ENCODE data around the gene EVL. TPM values are rescaled to one million over a fixed set of nuclear protein-coding genes. Genes with fewer than 3 reads are reported as not detected.
"Not testable (repeated sequence)": the region's sequence is repeated elsewhere in the genome, so short reads cannot be mapped to it uniquely, and the experiment has no call there.

The EVL gene
- total RNA-seq, 1 experiment from 2014 or later = 21.7 TPM

GRCh38 chr14:100159865-100160533 is 94.8 kb downstream of the EVL start:
- no peak for DNase-seq (ENCODE audit: low read depth)

- no peak for DNase-seq (ENCODE audit: low read depth)
These were observed 95.3 kb downstream of the EVL start for GRCh38 chr14:100160534-100160916.

- DNase-seq (ENCODE audit: low read depth) = no peak
These were observed 100.2 kb downstream of the EVL start for GRCh38 chr14:100165376-100165775.

- DNase-seq (ENCODE audit: low read depth) = no peak
These were observed 100.7 kb downstream of the EVL start for GRCh38 chr14:100165831-100166440.

DNA sequence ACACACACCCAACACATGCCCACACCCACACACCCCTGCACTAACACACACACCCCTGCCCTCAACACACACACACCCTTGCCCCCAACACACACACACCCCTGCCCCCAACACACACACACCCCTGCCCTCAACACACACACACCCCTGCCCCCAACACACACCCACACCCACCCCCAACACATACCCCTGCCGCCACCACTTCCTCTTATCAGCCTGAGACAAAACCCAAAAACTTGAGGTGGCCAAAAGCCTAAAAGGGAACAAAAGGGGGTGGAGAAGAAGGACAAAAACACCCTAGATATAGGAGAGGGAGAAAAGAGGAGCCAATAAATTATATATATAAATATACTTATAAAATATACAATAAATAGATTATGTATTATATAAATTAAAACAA is 103.3 kb downstream of the EVL start:
- DNase-seq (ENCODE audit: low read depth) = no peak

DNA sequence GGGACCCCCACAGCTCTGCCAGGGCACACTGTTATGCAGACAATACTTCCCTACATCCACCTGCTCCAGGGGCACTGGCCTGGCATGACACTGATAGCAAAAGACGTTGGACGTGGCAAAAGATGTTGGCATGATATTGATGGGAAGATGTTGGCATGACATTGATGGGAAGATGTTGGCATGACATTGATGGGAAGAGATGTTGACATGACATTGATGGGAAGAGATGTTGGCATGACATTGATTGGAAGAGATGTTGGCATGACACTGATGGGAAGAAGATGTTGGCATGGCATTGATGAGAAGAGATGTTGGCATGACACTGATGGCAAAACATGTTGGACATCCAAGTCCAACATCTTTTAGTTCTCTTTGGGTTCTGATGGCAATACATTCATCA is 105.7 kb downstream of the EVL start:
- no peak for DNase-seq (ENCODE audit: low read depth)

DNA sequence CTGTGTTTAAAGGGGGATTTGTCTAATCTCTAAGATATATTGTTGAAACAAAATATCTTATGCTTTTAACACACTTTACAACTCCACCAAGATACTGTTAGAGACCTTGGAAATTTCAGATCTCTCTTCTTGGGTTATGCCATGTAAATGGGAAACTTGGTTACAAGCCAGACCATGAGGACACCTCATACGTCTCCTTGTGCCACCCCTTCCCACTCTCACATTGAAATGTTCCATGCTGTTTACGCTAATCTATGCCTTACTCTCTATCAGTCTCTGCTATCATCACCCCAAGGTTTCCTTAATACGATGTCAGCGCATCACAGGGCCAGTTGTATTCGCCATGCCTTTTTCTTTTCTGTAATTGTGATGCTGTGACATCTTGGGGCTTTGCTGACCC is 107.6 kb downstream of the EVL start:
- DNase-seq (ENCODE audit: low read depth) = no peak

DNA sequence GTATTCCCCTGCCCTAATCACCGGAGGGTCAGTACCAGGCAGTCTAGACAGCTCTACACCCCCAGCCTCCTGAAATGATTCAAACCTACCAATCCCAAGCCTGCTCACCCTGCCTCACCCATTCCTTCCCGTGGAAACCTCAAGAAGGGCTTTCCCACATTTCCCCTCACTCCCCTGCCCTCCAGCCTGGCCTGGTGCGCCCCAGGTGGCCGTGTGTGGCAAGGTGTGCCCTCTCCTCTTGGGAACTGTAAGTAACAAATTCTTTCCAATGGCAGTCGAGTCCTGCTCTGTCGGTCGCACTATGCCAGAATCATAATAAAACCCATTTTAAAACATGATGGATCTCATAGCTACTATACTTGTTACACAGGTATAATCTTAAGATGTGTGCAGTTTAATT is 108.1 kb downstream of the EVL start:
- no peak for DNase-seq (ENCODE audit: low read depth)

- no peak for DNase-seq (ENCODE audit: low read depth)
These were observed 111.6 kb downstream of the EVL start for GRCh38 chr14:100176811-100177327.

- DNase-seq (ENCODE audit: low read depth) = no peak
These were observed 113.5 kb downstream of the EVL start for GRCh38 chr14:100178691-100179090.

DNA sequence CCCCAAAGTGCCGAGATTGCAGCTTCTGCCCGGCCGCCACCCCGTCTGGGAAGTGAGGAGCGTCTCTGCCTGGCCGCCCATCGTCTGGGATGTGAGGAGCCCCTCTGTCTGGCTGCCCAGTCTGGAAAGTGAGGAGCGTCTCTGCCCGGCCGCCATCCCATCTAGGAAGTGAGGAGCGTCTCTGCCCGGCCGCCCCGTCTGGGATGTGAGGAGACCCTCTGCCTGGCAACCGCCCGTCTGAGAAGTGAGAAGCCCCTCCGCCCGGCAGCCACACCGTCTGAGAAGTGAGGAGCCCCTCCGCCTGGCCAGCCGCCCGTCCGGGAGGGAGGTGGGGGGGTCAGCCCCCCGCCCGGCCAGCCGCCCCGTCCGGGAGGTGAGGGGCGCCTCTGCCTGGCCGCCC is 115.4 kb downstream of the EVL start:
- not testable (repeated sequence) for DNase-seq (ENCODE audit: low read depth)

- not testable (repeated sequence) for DNase-seq (ENCODE audit: low read depth)
These were observed 116.8 kb downstream of the EVL start for GRCh38 chr14:100181876-100182551.

GRCh38 chr14:100187247-100187833 is 122.1 kb downstream of the EVL start:
- DNase-seq (ENCODE audit: low read depth) = no peak

- no peak for DNase-seq (ENCODE audit: low read depth)
These were observed 123.3 kb downstream of the EVL start for GRCh38 chr14:100188392-100189030.

GRCh38 chr14:100190126-100190525 is 124.9 kb downstream of the EVL start:
- no peak for DNase-seq (ENCODE audit: low read depth)

DNA sequence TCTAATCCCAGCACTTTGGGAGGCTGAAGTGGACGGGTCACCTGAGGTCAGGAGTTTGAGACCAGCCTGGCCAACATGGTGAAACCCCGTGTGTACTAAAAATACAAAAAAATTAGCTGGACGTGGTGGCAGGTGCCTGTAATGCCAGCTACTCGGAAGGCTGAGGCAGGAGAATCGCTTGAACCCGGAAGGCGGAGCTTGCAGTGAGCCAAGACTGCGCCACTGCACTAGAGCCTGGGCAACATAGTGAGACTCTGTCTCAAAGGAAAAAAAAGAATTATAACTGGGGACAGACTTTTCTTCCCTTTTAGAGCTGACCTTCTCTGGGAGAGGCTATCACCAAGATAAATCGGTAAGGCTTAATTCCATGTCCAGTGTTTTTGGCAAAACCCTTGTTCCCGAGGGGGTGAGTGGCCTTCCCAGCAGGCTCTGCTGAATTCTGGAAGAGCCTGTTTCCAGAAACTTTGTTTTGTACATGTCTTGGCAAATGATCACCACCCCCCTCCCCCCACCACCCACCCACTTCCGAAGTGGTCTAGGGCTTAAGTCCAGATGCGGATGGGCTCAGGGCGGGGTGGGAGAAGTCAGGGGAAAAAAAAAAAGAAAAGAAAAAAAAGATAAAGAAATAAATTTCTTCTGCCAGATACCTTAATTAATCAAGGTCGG is 126.5 kb downstream of the EVL start:
- DNase-seq (ENCODE audit: low read depth) = no peak

DNA sequence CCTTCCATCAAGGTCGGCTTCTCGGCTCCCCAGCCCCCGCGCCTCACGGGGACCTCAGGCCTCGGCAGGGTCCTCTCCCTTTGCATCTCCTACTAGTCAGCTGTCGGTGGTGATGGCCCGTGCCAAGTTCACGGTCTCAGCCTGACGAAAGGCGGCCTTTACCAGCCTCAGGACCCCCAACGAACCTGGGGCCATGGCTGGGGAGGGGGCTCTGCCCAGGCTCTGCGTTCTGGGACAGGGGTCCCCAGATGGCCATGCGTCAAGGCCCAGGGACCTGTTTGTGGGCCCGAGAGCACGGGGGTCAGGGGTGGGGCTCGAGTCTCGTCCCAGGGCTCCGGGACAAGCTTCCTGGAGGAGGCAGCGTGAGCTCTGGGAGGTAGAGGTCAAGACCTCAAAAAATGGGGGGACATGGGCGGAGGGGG is 127.0 kb downstream of the EVL start:
- DNase-seq (ENCODE audit: low read depth) = no peak

DNA sequence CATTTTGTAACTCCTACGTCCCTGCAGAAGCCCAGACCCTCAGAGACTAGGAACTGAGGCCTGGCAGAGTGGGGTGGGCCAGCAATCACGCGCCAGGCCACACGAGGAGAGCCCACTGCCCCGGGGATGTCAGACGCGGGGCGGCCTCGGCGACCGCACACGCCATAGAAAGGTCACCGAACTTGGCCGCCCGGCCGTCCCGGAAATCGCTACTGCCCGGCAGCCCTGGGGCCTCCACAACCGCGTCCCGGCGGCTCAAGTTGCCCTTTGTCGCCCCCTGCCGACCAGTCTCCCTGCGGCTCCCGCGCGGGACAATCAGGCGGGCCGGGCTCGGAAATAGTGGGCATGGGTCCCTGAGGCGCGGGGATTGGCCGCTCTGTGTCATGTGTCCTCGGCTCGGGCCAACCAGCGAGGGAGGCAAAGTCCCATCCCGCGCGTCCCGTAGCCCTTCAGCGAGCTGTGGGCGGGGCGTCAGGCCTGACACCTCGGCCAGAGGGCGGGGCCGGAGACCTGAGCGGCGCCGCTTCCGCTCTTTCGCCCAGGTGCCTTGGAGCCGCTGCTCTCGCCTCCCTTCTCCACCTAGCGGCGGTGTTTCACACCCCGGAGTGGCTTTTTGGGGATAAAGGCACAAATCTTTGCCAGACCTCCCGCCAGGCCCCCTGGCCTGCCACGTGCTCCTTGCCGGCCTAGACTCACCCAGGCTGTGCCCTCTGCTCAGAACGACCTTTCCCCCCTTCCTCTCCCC is 127.6 kb downstream of the EVL start:
- DNase-seq (ENCODE audit: low read depth) = peak; percentile 97

Measured in HT1080 (cell line).